MM.1S (cell line): Measurements from ENCODE around the gene EPHA2.

ENCODE experiments used
- EZH2 ChIP-seq: fragments of 300-600 bp; sonication (generic); optimal IDR thresholded peaks from 2 replicates; pipeline ENCODE3; 2017; ENCODE audit warnings: low read depth, mild to moderate bottlenecking, antibody characterized with exemption, low read length, mixed read lengths
- TF ChIP-seq, protein P1 (sequence below): fragments of 300-600 bp; sonication (generic); IDR thresholded peaks from 2 replicates; pipeline ENCODE4 v1.5.1; 2016; ENCODE audit warnings: antibody characterized with exemption, low read length, mixed read lengths

DNA sequence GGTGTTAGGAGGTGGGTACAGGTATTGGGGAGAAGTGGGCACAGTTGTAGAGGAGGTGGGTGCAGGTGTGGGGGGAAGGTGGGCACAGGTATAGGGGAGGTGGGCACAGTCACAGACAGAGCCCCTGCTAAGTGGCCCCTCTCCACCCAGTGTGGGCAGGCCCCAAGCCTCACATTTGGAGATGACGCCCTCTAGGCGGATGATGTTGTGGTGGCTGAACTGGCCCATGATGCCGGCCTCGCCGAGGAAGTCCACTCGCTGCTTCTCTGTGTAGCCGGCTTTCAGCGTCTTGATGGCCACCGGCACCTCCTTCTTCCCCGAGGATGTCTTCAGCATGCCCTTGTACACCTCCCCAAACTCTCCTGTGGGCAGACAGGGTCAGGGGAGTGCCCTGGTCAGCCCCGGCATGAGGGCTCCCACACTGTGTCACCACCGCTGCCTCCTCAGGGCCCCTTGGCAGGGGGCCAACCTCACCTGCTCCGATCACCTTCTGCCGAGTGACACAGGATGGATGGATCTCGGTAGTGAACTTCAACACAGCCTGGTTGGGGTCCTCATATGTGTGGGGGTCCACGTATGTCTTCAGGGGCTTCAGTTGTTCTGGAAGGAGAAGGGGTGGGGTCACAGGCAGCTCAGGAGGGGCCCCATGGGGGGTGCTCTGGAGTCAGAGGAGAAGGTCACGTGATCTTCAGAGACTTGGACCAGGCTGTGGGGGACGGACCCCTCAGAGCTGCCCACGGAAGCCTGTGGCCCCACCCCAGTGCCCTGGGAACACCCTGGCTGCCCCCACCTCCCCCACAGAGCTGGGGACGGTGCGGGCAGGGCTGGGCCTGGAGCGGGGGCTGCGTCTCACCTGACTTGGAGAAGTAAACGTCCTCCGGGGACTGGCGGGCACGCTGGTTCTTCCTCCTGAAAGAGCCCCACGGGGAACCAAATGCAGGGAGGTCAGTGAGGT lies 22.6 kb downstream of the EPHA2 start:
- TF ChIP-seq, protein P1, sequence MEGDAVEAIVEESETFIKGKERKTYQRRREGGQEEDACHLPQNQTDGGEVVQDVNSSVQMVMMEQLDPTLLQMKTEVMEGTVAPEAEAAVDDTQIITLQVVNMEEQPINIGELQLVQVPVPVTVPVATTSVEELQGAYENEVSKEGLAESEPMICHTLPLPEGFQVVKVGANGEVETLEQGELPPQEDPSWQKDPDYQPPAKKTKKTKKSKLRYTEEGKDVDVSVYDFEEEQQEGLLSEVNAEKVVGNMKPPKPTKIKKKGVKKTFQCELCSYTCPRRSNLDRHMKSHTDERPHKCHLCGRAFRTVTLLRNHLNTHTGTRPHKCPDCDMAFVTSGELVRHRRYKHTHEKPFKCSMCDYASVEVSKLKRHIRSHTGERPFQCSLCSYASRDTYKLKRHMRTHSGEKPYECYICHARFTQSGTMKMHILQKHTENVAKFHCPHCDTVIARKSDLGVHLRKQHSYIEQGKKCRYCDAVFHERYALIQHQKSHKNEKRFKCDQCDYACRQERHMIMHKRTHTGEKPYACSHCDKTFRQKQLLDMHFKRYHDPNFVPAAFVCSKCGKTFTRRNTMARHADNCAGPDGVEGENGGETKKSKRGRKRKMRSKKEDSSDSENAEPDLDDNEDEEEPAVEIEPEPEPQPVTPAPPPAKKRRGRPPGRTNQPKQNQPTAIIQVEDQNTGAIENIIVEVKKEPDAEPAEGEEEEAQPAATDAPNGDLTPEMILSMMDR = no peak
- no peak for TF ChIP-seq EZH2
